ENCODE data around the gene AFF2.

The AFF2 gene

GRCh38 chrX:149010013-149010852 lies 509.8 kb downstream of the AFF2 start:
- no peak for DNase-seq (ENCODE audit: low spot score)
- TF ChIP-seq CTCF (IDR thresholded peaks at IDR 0.05; ENCODE audit: extremely low read depth, missing control alignments), result no peak

- no peak for DNase-seq (ENCODE audit: low spot score)
- no peak for TF ChIP-seq CTCF (IDR thresholded peaks at IDR 0.05; ENCODE audit: extremely low read depth, missing control alignments)
Measured at GRCh38 chrX:149010853-149011224, 510.4 kb downstream of the AFF2 start.

GRCh38 chrX:149013081-149013480 lies 512.7 kb downstream of the AFF2 start:
- no peak for DNase-seq (ENCODE audit: low spot score)
- no peak for TF ChIP-seq CTCF (IDR thresholded peaks at IDR 0.05; ENCODE audit: extremely low read depth, missing control alignments)

GRCh38 chrX:149021159-149021558 lies 520.7 kb downstream of the AFF2 start:
- no peak for DNase-seq (ENCODE audit: low spot score)
- no peak for TF ChIP-seq CTCF (IDR thresholded peaks at IDR 0.05; ENCODE audit: extremely low read depth, missing control alignments)

GRCh38 chrX:149022485-149022884 lies 522.1 kb downstream of the AFF2 start:
- DNase-seq (ENCODE audit: low spot score), result no peak
- TF ChIP-seq CTCF (IDR thresholded peaks at IDR 0.05; ENCODE audit: extremely low read depth, missing control alignments), result no peak

GRCh38 chrX:149032449-149032848 lies 532.0 kb downstream of the AFF2 start:
- no peak for TF ChIP-seq CTCF (IDR thresholded peaks at IDR 0.05; ENCODE audit: extremely low read depth, missing control alignments)
- DNase-seq (ENCODE audit: low spot score), result no peak

- DNase-seq (ENCODE audit: low spot score), result no peak
- TF ChIP-seq CTCF (IDR thresholded peaks at IDR 0.05; ENCODE audit: extremely low read depth, missing control alignments), result no peak
Measured at GRCh38 chrX:149036086-149036485, 535.7 kb downstream of the AFF2 start.

Measured in GM20000 (cell line).